H9 (cell line): Measurements from ENCODE around the gene TMEM171. TPM values are rescaled to one million over a fixed set of nuclear protein-coding genes. Genes with fewer than 3 reads are reported as not detected.

Source experiments
- DNase-seq: peaks from one replicate; pipeline ENCODE4 v3.0.0-alpha.2; 2017
- H2AFZ ChIP-seq: one replicate; pipeline ENCODE4 v1.6.1; 2013; ENCODE audit warnings: mild to moderate bottlenecking, low read length, control low read depth, moderate library complexity
- H2AK5ac ChIP-seq: 2 replicates; pipeline ENCODE4 v1.6.1; 2013; ENCODE audit warnings: low read length, control low read depth, mixed read lengths; ENCODE audit not compliant: insufficient read length
- H2BK120ac ChIP-seq: one replicate; pipeline ENCODE4 v1.6.1; 2013; ENCODE audit warnings: low read depth, mild to moderate bottlenecking, low read length, control low read depth, inconsistent platforms; ENCODE audit not compliant: poor library complexity, severe bottlenecking
- H2BK12ac ChIP-seq: 2 replicates; pipeline ENCODE4 v1.6.1; 2013; ENCODE audit warnings: low read length, control low read depth, mixed read lengths, low read depth; ENCODE audit not compliant: insufficient read length
- H2BK15ac ChIP-seq: 2 replicates; pipeline ENCODE4 v1.6.1; 2013; ENCODE audit warnings: low read depth, low read length, control low read depth
- H2BK20ac ChIP-seq: one replicate; pipeline ENCODE4 v1.6.1; 2013; ENCODE audit warnings: low read depth, mild to moderate bottlenecking, low read length, control low read depth, inconsistent platforms; ENCODE audit not compliant: poor library complexity, severe bottlenecking
- H2BK5ac ChIP-seq: 2 replicates; pipeline ENCODE4 v1.6.1; 2013; ENCODE audit warnings: low read length, control low read depth, mixed read lengths; ENCODE audit not compliant: insufficient read length
- H3K14ac ChIP-seq: 2 replicates; pipeline ENCODE4 v1.6.1; 2013; ENCODE audit warnings: low read length, control low read depth; ENCODE audit not compliant: insufficient read depth
- H3K18ac ChIP-seq: 2 replicates; pipeline ENCODE4 v1.6.1; 2013; ENCODE audit warnings: low read depth, mild to moderate bottlenecking, mixed read lengths, low read length, control low read depth; ENCODE audit not compliant: insufficient read length
- H3K23ac ChIP-seq: 2 replicates; pipeline ENCODE4 v1.6.1; 2013; ENCODE audit warnings: low read length, control low read depth, mixed read lengths, low read depth; ENCODE audit not compliant: insufficient read length
- H3K23me2 ChIP-seq: 2 replicates; pipeline ENCODE4 v1.6.1; 2013; ENCODE audit warnings: low read depth, mild to moderate bottlenecking, mixed read lengths, low read length, control low read depth; ENCODE audit not compliant: insufficient read length, poor library complexity, severe bottlenecking
- H3K27ac ChIP-seq: 2 replicates; pipeline ENCODE4 v1.5.1; 2013; ENCODE audit warnings: low read length, control low read depth, mixed read lengths, low read depth; ENCODE audit not compliant: insufficient read length
- H3K27me3 ChIP-seq: 2 replicates; pipeline ENCODE4 v1.6.1; 2013; ENCODE audit warnings: low read length, control low read depth, inconsistent platforms; ENCODE audit not compliant: insufficient read depth
- H3K4ac ChIP-seq: 2 replicates; pipeline ENCODE4 v1.6.1; 2013; ENCODE audit warnings: low read depth, mild to moderate bottlenecking, control low read depth, inconsistent platforms, low read length, moderate library complexity
- H3K4me1 ChIP-seq: 2 replicates; pipeline ENCODE4 v1.6.1; 2013; ENCODE audit warnings: low read length, control low read depth, inconsistent platforms; ENCODE audit not compliant: insufficient read depth
- H3K4me2 ChIP-seq: 2 replicates; pipeline ENCODE4 v1.6.1; 2013; ENCODE audit warnings: low read length, control low read depth, mixed read lengths; ENCODE audit not compliant: insufficient read length, insufficient read depth
- H3K56ac ChIP-seq: 2 replicates; pipeline ENCODE4 v1.6.1; 2013; ENCODE audit warnings: low read depth, mild to moderate bottlenecking, mixed read lengths, low read length, control low read depth; ENCODE audit not compliant: insufficient read length
- H3K79me1 ChIP-seq: 2 replicates; pipeline ENCODE4 v1.6.1; 2013; ENCODE audit warnings: low read depth, mild to moderate bottlenecking, moderate library complexity, low read length, control low read depth, inconsistent platforms; ENCODE audit not compliant: insufficient read depth, poor library complexity, severe bottlenecking
- H3K79me2 ChIP-seq: 2 replicates; pipeline ENCODE4 v1.6.1; 2013; ENCODE audit warnings: low read length, control low read depth, inconsistent platforms; ENCODE audit not compliant: insufficient read depth
- H3K9ac ChIP-seq: 2 replicates; pipeline ENCODE4 v1.6.1; 2013; ENCODE audit warnings: low read length, control low read depth, mixed read lengths; ENCODE audit not compliant: insufficient read length; ENCODE audit errors: extremely low read depth
- H3K9me3 ChIP-seq: one replicate; pipeline ENCODE4 v1.6.1; 2013; ENCODE audit warnings: low read depth, low read length, inconsistent platforms; ENCODE audit not compliant: control insufficient read depth
- H3T11ph ChIP-seq: one replicate; pipeline ENCODE4 v1.6.1; 2013; ENCODE audit warnings: mild to moderate bottlenecking, low read length, control low read depth, inconsistent platforms
- H4K20me1 ChIP-seq: one replicate; pipeline ENCODE4 v1.6.1; 2013; ENCODE audit not compliant: control insufficient read depth, insufficient read length, insufficient read depth
- H4K5ac ChIP-seq: 2 replicates; pipeline ENCODE4 v1.6.1; 2013; ENCODE audit warnings: low read depth, mild to moderate bottlenecking, mixed read lengths, low read length, control low read depth; ENCODE audit not compliant: insufficient read length
- H4K8ac ChIP-seq: replicated peaks from 2 replicates; pipeline ENCODE4 v1.6.1; 2013; ENCODE audit warnings: low read length, control low read depth, mixed read lengths, low read depth; ENCODE audit not compliant: insufficient read length
- H4K91ac ChIP-seq: 2 replicates; pipeline ENCODE4 v1.6.1; 2013; ENCODE audit warnings: low read depth, mild to moderate bottlenecking, moderate library complexity, mixed read lengths, low read length, control low read depth; ENCODE audit not compliant: insufficient read length
- H3K27ac Mint-ChIP-seq, 3 experiments: 2 replicates in 2 of 3; 3 replicates in 1 of 3; pipeline ENCODE4 v1.8.0; 2020 to 2021; ENCODE audit warnings: mixed read lengths in 3 of 3, mild to moderate bottlenecking in 1 of 3, moderate library complexity in 1 of 3
- H3K27me3 Mint-ChIP-seq: 2 replicates; pipeline ENCODE4 v1.8.0; 2021; ENCODE audit warnings: low read depth, mild to moderate bottlenecking, moderate library complexity, mixed read lengths
- H3K36me3 Mint-ChIP-seq, 3 experiments: 2 replicates in 2 of 3; 3 replicates in 1 of 3; pipeline ENCODE4 v1.8.0; 2020 to 2021; ENCODE audit warnings: low read depth in 3 of 3, mixed read lengths in 3 of 3; ENCODE audit not compliant: insufficient read depth in 1 of 3
- H3K4me1 Mint-ChIP-seq, 2 experiments: 2 replicates each; pipeline ENCODE4 v1.8.0; 2020; ENCODE audit warnings: mixed read lengths in 2 of 2
- H3K4me3 Mint-ChIP-seq, 2 experiments: 2 replicates in 1 of 2; 3 replicates in 1 of 2; pipeline ENCODE4 v1.8.0; 2020 to 2021; ENCODE audit warnings: mild to moderate bottlenecking in 2 of 2, mixed read lengths in 2 of 2, moderate library complexity in 1 of 2
- H3K9me3 Mint-ChIP-seq, 2 experiments: 2 replicates in 1 of 2; 3 replicates in 1 of 2; pipeline ENCODE4 v1.8.0; 2020; ENCODE audit warnings: mild to moderate bottlenecking in 2 of 2, mixed read lengths in 2 of 2, moderate library complexity in 1 of 2
- CTCF ChIP-seq: fragments of 200-600 bp; sonication (generic); conservative IDR thresholded peaks from 3 replicates; pipeline ENCODE4 v1.8.0; 2021; ENCODE audit warnings: antibody characterized with exemption, mild to moderate bottlenecking
- WGBS: extraction: QIAGEN DNeasy Blood & Tissue Kit; methylation state at CpG from one replicate; pipeline ENCODE4 v1.1.7; 2013; ENCODE audit warnings: missing lambda C conversion rate, low lambda C conversion rate, mixed read lengths; ENCODE audit not compliant: insufficient read length; ENCODE audit errors: extremely low coverage; 5-methylcytosine and 5-hydroxymethylcytosine counted together
- total RNA-seq: library from RNA; stranded (reverse); gene quantifications from 2 replicates; pipeline ENCODE4 v1.2.1, GENCODE V29; 2021

The TMEM171 gene
- total RNA-seq, 1 experiment from 2014 or later: 0.42 TPM

- no peak overlapping the region for H4K91ac ChIP-seq
- Mint-ChIP-seq H3K9me3 (peaks cover 15% of the 10 kb centered on the region in 2 experiments), H3K27me3 (no peaks in the 10 kb centered on the region), H3K4me1 (no peaks in the 10 kb centered on the region), H3K27ac (no peak overlapping the region), H3K4me3 (no peak overlapping the region), H3K36me3 (peaks cover 0 to 10% (median 0%) of the 10 kb centered on the region in 3 experiments; a peak in 2 of 7 replicates)
- no peak overlapping the region for H3T11ph ChIP-seq
- H2BK20ac ChIP-seq: no peak overlapping the region
- H3K18ac ChIP-seq: no peak overlapping the region
- H2BK5ac ChIP-seq: no peak overlapping the region
- no peak overlapping the region for H3K56ac ChIP-seq
- no peak overlapping the region for H2BK120ac ChIP-seq
- no peak for TF ChIP-seq CTCF
- no peak overlapping the region for H2AK5ac ChIP-seq
- no peaks in the 10 kb centered on the region for H4K20me1 ChIP-seq
- no peak overlapping the region for H3K14ac ChIP-seq
- H3K23ac ChIP-seq: no peak overlapping the region
- no peak overlapping the region for H3K4ac ChIP-seq
- no peaks in the 10 kb centered on the region for H3K27me3 ChIP-seq
- H3K79me2 ChIP-seq: no peaks in the 10 kb centered on the region
- H3K23me2 ChIP-seq: no peaks in the 10 kb centered on the region
- H3K9me3 ChIP-seq: no peaks in the 10 kb centered on the region
- no peak overlapping the region for H4K8ac ChIP-seq
- H2BK15ac ChIP-seq: no peak overlapping the region
- no peak overlapping the region for H3K9ac ChIP-seq
- no peak overlapping the region for H3K27ac ChIP-seq
- no CpG with 5 or more reads among the region's 1 CpG for WGBS
- H2AFZ ChIP-seq: no peak overlapping the region
- no peaks in the 10 kb centered on the region for H3K79me1 ChIP-seq
- no peak overlapping the region for H4K5ac ChIP-seq
- DNase-seq: no peak
- H2BK12ac ChIP-seq: no peak overlapping the region
- H3K4me2 ChIP-seq: no peak overlapping the region
- H3K4me1 ChIP-seq: no peaks in the 10 kb centered on the region
Measured at GRCh38 chr5:73094415-73094814, 26.0 kb upstream of the TMEM171 start.
